Measurements from ENCODE around the gene CHI3L1. TPM values are rescaled to one million over a fixed set of nuclear protein-coding genes. Genes with fewer than 3 reads are reported as not detected.

The CHI3L1 gene
- total RNA-seq, 1 experiment from 2014 or later: not detected

GRCh38 chr1:203175827-203176241 is 10.7 kb downstream of the CHI3L1 start:
- H2BK5ac ChIP-seq (ENCODE audit: insufficient read length, low read length): no peak overlapping the region
- H3K79me2 ChIP-seq (ENCODE audit: insufficient read depth, low read length): no peaks in the 10 kb centered on the region
- no peak overlapping the region for H3K4me2 ChIP-seq (ENCODE audit: insufficient read depth, insufficient read length, low read length)
- H4K8ac ChIP-seq (replicated peaks; ENCODE audit: insufficient read length, low read depth, low read length): no peak overlapping the region
- no peaks in the 10 kb centered on the region for H3K79me1 ChIP-seq (ENCODE audit: insufficient read depth, low read depth, low read length, poor library complexity, severe bottlenecking)
- Mint-ChIP-seq H3K27me3 (ENCODE audit: low read depth) (peaks cover 1% of the 10 kb centered on the region; the same call in 1 of the 2 replicates), H3K9me3 (no peaks in the 10 kb centered on the region), H3K4me1 (peaks cover 32 to 34% of the 10 kb centered on the region in 2 experiments), H3K4me3 (no peak overlapping the region), H3K27ac (no peak overlapping the region), H3K36me3 (ENCODE audit: insufficient read depth in 1 of 3, low read depth in 3 of 3) (no peaks in the 10 kb centered on the region)
- no peak overlapping the region for H2BK15ac ChIP-seq (ENCODE audit: low read depth, low read length)
- H3K18ac ChIP-seq (ENCODE audit: insufficient read length, low read depth, low read length): no peak overlapping the region
- no peaks in the 10 kb centered on the region for H3K23me2 ChIP-seq (ENCODE audit: insufficient read length, low read depth, low read length, poor library complexity, severe bottlenecking)
- no peak overlapping the region for H3K14ac ChIP-seq (ENCODE audit: insufficient read depth, low read length)
- no peaks in the 10 kb centered on the region for H4K20me1 ChIP-seq (ENCODE audit: control insufficient read depth, insufficient read depth, insufficient read length)
- H3K27me3 ChIP-seq (ENCODE audit: insufficient read depth, low read length): no peaks in the 10 kb centered on the region
- no peak overlapping the region for H2BK12ac ChIP-seq (ENCODE audit: insufficient read length, low read depth, low read length)
- no peak overlapping the region for H2BK120ac ChIP-seq (ENCODE audit: low read depth, low read length, poor library complexity, severe bottlenecking)
- no peak for TF ChIP-seq CTCF (conservative IDR thresholded peaks at IDR 0.05)
- H3K9ac ChIP-seq (ENCODE audit: extremely low read depth, insufficient read length, low read length): no peak overlapping the region
- no peak overlapping the region for H2AFZ ChIP-seq (ENCODE audit: low read length)
- no peak overlapping the region for H2AK5ac ChIP-seq (ENCODE audit: insufficient read length, low read length)
- no peak overlapping the region for H3K23ac ChIP-seq (ENCODE audit: insufficient read length, low read depth, low read length)
- DNase-seq: no peak
- no peak overlapping the region for H4K5ac ChIP-seq (ENCODE audit: insufficient read length, low read depth, low read length)
- H3K9me3 ChIP-seq (ENCODE audit: control insufficient read depth, low read depth, low read length): no peaks in the 10 kb centered on the region
- H3K27ac ChIP-seq (ENCODE audit: insufficient read length, low read depth, low read length): no peak overlapping the region
- H3K4ac ChIP-seq (ENCODE audit: low read depth, low read length): no peak overlapping the region
- H3K56ac ChIP-seq (ENCODE audit: insufficient read length, low read depth, low read length): no peak overlapping the region
- H3T11ph ChIP-seq (ENCODE audit: low read length): no peak overlapping the region
- WGBS (ENCODE audit: extremely low coverage, insufficient read length, low lambda C conversion rate): no CpG with 5 or more reads among the region's 9 CpGs
- H2BK20ac ChIP-seq (ENCODE audit: low read depth, low read length, poor library complexity, severe bottlenecking): no peak overlapping the region
- H3K4me1 ChIP-seq (ENCODE audit: insufficient read depth, low read length): no peaks in the 10 kb centered on the region
- H4K91ac ChIP-seq (ENCODE audit: insufficient read length, low read depth, low read length): no peak overlapping the region
